T-helper 22 cell (primary cell): ENCODE data around the gene POLR1G.
"Not testable (repeated sequence)": the region's sequence is repeated elsewhere in the genome, so short reads cannot be mapped to it uniquely, and the experiment has no call there.

ENCODE experiments used
- DNase-seq: peaks from one replicate; pipeline ENCODE4 v3.0.0-alpha.2; 2020; ENCODE audit warnings: low read depth

Gene POLR1G

DNA sequence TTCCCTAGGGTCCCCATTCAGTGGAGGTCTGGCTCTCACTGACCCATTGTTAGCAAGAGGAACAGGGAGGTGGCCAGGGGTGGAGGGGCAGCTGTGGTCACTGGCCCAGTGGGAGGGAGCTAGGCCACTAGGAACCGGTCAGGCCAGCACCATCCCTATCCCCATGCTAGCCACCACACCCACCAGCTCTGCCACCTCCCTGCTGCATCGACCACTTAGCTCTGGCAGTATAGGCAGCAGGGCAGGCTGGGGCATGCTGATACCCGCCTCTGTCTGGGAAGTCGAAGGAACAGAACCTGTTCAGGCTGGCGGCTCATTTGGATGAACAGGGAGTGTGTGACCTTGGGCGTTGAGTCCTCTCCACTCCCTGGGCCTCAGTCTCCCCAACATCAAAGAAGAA is 6.3 kb upstream of the POLR1G start:
- DNase-seq, result no peak

DNA sequence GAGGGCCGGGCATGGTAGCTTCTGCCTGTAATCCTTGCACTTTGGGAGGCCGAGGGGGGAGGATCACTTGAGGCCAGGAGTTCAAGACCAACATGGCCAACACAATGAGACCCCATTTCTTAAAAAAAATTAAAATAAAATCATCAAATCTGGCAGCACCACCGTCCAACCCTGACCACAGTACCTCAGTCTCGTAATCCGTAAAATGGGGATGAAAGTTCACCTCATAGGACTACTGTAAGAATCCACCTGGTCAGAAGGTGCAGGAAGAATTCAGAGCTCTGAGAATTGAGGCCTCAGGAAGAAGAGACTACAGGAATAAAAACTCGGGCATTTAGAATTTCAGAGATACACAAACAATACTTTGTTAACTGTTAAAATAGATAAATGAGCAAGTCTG is 4.6 kb upstream of the POLR1G start:
- DNase-seq, result no peak

DNA sequence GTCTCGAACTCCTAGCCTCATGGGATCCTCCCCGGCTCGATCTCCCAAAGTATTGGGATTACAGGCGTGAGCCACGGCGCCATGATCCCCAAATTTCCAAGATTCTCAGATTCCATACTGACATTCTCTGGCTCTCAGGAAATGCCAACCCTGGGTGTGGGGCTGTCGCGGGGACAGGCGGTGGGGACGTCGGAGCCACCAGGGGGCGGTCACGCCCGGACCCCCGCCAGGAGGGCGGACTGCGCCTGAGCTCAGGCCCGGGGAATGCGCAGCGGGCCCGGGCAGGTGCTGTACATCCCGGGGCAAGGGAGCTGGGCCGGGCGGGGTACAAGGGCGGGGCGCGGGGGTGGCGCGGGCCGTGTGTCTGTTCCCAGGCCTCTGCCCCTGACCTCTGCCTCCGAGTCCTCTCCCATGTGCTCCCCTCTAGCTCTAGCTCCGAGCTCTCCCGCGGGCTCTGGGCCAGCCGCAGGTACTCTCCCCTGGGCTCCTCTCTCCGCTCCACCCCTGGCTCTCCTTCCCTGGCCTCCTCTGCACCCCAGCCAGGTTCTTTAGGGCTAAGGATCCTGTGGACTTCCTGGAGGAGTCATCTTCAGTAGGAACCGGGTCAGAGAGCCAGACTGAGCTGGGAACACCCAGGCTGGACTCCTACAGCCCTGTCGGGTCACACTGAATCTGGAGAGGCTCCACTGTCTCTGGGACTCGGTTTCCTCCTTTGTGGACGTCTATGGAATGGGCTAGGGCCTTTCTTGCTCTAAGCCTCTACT is 4.0 kb upstream of the POLR1G start:
- DNase-seq, result no peak

DNA sequence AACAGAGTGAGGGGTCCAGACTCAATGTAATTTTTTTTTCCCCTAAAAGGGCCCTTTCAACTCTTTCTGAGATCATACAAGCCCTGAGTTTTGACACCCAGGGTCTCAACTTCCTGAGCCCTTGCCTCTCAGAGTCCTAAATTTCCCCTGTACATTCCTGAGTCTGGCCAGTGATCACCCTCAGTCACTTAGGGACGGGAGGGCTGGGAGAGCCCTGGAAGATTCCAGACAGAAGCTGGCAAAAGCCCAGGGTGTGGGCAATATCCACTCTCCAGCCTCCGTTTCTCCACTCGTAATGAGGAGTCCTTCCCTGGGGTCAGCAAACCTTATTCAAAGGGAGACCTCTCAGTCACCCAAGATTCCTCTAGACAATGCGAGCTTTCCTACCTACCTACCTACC is 3.2 kb upstream of the POLR1G start:
- no peak for DNase-seq

DNA sequence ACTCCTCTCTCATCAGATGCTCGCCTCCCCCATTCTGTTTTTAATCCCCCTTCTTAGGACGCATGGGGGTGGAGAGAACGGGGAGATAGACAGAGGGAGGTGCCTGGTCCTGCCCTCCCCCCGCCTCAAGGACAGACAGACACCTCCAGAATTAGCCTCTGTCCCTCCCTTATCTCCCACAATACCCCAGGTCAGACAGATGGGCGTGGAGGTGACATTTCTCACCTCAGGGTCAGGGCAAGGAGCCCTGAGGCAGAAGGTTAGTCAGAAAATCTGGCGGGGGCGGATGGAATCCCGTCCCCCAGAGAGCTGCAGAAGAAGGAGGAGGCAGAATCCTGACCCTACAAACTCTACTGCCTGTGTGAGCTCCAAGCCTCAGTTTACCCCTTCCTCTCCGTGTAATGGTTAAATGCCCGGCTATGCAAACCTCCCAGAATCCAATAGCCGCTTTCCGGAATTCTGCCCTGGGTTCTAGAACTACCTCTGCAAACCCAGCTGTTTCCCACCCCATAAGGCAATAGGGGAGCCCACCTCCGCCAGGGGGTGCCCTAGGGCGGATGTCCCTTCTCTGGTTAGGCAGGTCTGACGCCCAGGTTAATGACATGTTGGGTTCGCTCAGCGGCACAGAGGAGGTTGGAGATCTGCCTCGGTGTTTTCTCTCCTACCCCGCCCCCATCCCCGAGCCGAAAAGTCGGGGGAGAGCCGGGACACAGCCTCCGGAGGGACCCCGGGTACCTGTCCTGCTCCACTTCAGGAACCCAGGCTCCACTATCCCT is 2.5 kb upstream of the POLR1G start:
- DNase-seq, result peak; percentile 37

DNA sequence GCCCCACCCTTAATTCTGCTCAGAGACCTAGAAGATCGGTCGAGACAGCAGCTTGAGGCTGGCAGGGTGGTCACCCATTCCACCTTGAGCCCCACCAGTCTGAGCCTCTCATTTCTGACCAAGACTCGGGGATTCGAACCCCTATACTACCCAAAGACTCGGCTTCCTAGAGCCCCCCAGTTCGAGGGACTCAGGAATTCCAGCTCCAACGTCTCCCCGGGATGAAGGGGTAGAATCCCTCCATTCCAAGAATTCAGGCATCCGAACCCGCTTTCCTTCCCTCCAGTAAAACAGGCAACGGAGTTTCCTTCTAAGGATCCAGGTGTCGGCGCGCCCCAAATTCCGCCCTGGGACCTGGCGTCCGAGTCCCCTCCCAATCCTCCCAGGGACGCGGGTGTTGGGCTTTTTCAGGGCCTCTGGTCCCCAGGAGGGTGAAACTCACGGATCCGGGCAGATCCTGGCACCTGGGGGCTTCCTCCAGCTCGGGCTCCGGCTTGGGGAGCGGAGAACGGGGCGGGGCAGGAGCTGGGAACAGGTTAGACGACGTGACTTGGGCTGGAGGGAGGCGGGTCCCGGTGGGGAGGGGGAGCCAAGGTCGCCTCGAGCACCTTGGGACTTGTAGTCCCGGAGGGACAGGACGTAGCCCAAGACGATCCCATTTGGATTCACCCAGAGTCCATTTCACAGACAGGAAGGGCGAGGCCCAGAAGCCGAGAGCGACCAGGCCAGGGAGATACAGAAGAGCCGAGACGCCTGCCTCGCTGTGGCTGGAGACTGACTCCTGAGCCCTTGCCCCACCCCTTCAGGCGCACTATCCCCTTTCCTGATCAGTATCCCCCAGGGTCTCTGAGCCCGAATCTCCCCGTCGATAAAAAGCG is 1.6 kb upstream of the POLR1G start, which contains the start of gene PPP1R13L:
TSS of gene PPP1R13L (minus strand) at position 513 of the 878 bp plus-strand sequence. CDS start 6,751 bp downstream, outside the sequence.
- DNase-seq, result peak; percentile 36

DNA sequence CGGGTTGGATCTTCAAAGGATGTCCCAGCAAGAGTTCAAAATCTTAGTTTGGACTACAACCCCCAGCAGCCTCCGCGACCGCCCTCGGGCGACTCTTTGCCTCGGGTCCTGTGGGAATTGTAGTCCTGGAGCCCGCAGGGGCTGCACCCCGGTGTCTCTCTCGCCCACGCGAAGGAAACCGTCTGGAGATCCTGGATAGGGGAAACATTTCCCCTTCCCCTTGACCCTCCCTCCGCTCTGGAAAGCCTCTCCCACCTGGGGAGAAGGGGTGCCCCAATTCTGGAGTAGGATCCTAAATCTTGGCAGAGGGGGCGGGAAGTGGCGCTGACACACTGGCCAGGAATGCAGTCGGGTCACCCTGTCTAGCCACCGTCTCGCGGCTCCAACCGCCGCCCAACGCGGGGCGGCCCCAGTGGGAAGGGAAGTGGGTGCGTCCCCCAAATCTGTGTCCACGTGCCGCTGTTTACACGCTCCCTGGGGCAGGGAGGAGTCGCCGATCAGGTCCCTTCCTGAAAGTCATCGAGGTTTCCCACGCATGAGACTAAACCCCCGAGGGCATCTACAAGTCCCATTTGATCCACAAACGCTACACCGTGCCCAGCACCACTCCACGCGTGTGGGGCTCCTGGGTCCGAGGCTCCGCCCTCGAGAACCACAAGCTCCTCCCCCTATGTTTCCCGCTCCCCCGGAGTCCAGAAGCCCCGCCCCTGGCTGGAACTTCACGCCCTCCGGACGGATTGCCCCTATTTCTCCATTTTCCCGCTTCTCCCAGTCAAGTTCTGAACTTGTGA is 814 bp upstream of the POLR1G start:
- peak; percentile 72 for DNase-seq

DNA sequence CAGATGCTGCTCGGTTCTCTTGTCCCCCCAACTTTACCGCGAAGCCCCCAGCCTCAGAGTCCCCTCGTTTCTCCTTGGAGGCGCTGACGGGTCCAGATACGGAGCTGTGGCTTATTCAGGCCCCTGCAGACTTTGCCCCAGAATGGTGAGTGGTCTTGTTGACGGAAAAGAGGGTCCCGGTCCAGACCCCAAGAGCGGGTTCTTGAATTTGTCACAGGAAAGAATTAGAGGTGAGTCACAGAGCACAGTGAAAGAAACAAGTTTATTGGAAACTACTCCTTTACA is 589 bp downstream of the POLR1G start:
- no peak for DNase-seq

DNA sequence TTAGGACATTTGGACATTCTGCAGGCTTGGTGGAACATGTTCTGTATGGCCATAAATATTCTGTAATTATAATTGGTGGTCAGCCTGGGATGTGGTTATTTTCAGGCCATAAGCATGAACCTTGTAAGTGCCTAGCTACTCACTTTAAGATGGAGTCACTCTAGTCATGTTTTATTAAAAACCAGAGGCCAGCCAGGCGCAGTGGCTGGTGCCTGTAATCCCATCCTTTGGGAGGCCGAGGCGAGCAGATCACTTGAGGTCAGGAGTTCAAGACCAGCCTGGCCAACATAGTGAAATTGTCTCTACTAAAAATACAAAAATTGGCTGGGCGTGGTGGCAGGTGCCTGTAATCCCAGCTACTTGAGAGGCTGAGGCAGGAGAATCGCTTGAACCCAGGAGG is 1.1 kb downstream of the POLR1G start:
- DNase-seq, result not testable (repeated sequence)

DNA sequence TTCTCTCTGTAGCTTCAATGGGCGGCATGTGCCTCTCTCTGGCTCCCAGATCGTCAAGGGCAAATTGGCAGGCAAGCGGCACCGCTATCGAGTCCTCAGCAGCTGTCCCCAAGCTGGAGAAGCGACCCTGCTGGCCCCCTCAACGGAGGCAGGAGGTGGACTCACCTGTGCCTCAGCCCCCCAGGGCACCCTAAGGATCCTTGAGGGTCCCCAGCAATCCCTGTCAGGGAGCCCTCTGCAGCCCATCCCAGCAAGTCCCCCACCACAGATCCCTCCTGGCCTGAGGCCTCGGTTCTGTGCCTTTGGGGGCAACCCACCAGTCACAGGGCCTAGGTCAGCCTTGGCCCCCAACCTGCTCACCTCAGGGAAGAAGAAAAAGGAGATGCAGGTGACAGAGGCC is 1.7 kb downstream of the POLR1G start:
- no peak for DNase-seq

DNA sequence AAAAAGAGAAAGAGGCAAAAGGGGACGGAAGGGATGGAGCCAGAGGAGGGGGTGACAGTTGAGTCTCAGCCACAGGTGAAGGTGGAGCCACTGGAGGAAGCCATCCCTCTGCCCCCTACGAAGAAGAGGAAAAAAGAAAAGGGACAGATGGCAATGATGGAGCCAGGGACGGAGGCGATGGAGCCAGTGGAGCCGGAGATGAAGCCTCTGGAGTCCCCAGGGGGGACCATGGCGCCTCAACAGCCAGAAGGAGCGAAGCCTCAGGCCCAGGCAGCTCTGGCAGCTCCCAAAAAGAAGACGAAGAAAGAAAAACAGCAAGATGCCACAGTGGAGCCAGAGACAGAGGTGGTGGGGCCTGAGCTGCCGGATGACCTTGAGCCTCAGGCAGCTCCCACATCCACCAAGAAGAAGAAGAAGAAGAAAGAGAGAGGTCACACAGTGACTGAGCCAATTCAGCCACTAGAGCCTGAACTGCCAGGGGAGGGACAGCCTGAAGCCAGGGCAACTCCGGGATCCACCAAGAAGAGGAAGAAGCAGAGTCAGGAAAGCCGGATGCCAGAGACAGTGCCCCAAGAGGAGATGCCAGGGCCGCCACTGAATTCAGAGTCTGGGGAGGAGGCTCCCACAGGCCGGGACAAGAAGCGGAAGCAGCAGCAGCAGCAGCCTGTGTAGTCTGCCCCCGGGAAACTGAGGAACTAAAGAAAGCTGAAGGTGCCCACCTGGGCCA is 2.5 kb downstream of the POLR1G start:
- no peak for DNase-seq

DNA sequence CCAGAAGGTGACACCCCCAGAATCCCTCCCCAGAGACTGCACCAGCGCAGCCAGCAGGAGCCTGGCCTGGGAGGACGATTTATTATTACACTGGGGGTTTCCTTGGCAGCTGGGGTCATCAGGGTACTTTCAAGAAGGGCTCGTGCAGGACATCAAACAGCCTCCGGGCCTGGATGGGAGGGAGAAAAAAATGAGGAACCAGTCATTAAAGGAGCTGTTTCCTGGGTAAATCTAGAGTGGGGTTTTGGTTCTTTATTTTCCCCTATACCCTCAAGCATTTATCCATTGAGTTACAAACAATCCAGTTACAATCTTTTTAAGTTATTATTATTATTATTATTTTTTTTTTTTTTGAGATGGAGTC is 3.1 kb downstream of the POLR1G start:
- no peak for DNase-seq

DNA sequence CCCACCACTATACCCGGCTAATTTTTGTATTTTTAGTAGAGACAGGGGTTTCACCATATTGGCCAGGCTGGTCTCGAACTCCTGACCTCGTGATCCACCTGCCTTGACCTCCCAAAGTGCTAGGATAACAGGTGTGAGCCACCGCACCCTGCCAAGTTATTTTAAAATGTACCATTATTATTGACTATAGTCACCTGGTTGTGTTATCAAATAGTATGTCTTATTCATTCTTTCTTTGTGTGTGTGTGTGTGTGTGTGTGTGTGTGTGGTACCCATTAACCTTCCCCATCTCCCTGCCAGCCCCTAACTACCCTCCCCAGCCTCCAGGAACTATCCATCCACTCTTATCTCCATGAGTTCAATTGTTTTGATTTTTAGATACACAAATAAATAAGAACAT is 3.9 kb downstream of the POLR1G start:
- not testable (repeated sequence) for DNase-seq

DNA sequence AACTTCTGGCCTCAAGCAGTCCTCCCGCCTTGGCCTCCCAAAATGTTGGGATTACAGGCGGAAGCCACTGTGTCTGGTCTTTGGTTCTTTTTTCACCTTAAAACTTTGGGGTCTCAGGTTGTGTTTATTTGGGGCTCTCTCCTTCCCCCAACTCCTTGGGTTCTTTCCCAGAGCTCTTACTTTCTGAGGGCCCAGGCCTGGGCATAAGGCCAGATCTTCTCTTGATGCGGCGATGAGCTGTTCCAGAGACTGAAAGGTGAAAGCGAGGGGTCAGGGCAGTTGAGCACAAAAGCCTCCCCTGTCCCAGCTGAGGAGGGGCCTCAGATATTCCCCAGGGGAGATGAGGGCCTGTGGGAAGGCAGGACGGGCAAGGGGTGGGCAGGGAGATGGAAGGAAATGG is 7.1 kb downstream of the POLR1G start:
- no peak for DNase-seq

DNA sequence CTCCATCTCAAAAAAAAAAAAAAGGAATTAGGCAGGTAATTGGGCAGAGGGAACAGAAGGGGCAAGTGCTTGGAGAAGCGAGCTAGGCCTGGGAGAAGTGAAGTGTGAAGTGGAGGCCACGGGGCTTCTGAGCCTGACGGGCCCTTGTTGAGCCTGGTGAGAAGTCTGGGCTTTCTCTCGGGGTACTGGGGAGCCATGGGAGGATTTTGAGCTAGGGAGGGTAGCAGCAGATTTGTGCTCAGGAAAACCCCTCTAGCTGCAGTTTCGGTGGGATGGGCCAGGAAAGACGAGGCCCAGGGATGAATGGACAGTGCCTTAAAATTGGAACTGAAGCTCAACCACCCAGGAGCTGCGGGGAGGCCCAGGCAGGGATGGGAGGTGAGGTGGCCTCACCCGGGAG is 8.0 kb downstream of the POLR1G start:
- no peak for DNase-seq

DNA sequence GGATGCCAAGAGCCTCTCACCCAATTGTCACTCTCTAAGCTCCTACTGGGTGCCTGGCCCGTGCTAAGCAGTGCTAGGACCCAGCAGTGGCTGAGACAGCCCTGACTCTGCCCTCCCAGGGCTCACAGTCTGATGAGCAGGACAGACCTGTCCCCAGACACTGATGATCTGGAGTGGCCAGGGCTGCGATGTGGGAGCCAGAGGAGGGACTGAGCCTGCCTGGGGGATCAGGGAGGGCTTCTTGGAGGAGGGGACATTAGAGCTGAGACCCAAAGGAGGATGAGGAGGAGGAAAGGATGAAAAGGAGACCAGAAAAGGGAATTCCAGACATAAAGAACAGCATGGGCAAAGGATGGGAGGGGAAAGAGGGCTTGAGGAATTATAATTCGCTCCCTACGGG is 10.7 kb downstream of the POLR1G start:
- DNase-seq, result no peak

DNA sequence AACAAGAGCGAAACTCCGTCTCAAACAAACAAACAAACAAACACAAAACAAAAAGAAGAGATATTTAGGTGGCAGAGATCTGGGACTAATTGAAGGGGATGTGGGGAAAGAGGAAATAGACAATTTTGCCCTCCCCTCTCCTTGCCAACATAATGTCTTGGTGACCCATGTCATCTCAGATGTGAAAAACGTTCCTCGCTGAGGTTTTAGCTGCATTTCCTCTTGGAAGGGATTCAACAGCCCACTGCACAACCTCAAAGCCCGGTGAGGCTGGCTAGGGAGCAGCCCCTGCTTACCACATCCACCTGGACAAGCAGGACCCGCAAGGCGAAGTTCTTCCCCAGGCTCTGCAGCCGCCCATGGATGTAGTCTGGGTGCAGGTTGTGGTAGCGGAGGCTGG is 12.4 kb downstream of the POLR1G start:
- no peak for DNase-seq

DNA sequence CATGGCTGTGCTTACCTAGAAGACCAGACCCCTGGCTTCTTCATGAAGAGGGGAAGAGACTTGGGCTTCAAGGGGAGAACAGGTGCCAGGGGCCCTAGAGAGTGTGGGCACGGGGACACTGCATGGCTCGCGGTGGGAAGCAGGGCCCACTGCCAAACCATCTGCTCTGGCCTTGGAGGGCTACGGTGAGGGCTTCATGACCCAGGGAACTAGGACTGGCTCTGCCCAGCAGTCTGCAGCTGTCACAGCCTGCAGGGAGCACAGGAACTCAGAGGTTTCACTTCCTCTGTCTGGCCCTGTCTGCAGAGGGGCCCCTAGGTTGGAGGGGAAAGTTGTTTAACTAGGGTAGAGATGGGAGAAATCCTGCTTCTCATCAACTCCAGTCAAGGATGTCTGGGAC is 13.0 kb downstream of the POLR1G start:
- DNase-seq, result no peak

DNA sequence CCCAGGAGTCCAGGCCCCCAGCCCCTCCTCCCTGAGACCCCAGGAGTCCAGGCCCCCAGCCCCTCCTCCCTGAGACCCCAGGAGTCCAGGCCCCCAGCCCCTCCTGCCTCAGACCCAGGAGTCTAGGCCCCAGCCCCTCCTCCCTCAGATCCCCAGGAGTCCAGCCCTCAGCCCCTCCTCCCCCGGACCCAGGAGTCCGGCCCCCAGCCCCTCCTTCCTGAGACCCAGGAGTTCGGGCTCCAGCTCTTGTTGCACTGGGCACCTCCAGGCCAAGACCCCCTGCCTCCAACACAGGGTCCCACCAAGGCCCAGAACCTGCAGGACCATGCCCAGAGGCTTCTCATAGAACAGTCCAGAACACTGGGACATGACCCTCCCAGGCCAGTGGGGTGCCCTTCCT is 13.5 kb downstream of the POLR1G start:
- DNase-seq, result no peak

DNA sequence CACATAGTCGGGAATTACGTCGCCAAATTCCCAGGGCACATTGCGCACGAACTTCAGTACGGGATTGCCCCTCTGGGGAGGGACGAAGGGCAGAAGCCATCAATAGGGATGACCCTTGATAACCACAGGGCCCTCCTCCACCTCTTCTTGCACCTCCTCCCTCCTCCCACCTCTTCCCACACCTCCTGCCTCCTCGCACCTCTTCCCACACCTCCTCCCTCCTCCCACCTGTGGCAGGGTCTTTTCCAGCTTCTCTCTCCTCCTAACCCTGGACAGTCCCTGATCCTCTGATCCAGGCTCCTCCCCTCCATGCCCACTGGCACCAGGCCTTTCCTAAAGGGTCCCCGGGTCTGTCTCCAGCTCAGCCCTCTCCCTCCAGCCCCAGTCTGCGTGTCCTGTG is 13.9 kb downstream of the POLR1G start:
- no peak for DNase-seq

DNA sequence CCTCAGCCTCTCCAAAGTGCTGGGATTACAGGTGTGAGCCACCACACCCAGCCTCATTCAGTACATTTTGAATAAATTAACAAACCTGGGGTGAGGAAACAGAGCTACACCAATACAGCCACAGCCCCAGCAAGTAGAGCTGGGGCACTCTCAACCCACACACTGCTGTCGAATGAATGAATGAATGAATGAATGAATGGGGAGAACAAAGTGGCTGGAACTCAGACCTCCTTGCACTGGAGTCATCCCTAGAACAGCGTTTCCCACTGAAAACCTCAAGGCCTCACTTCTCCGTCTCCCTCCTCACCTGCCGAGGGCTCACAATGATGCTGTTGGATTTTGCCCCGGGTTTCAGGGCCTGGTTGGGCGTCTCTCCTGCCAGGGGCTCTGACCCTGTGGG is 14.4 kb downstream of the POLR1G start:
- DNase-seq, result no peak
